ENCODE results near the gene MAD2L1BP.

GRCh38 chr6:43625393-43625992, 10.1 kb upstream of the MAD2L1BP start:
- TF ChIP-seq SUZ12 (IDR thresholded peaks at IDR 0.05; ENCODE audit: extremely low read depth, insufficient read depth, insufficient read length): no peak
- no peak for TF ChIP-seq YY1 (IDR thresholded peaks at IDR 0.05; ENCODE audit: insufficient read depth, insufficient read length)
- no peak for TF ChIP-seq ZNF274 (IDR thresholded peaks at IDR 0.05; ENCODE audit: low read depth, low read length)

Measured in NT2/D1 (cell line).